Measurements from ENCODE around the gene PRPH.

PRPH gene

DNA sequence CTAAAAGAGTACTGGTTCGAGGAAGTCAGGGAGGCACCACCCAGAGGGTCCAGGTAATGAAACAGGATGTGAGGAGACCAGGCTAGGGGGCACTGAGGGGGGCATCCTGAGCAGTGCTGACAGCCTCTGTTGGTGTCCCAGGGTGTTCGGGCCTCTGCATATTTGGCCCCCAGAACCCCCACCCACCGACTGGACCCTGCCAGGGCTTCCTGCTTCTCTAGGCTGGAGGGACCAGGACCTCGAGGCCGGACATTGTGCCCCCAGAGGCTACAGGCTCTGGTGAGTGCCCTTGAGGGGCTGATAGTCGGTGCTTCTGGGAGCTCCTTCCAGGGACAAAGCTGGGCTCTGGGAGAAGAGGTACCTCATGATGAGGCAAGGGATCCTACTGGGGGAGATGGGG lies 30.7 kb downstream of the PRPH start:
- Histone ChIP-seq H3K79me2 (ENCODE audit: insufficient read depth, low read depth) (peaks cover 12% of the 10 kb centered on the region; the same call in 1 of the 2 replicates), H3K4me2 (no peak overlapping the region), H3K27me3 (ENCODE audit: insufficient read depth, low read depth) (no peaks in the 10 kb centered on the region), H3K9ac (no peak overlapping the region), H3K4me1 (ENCODE audit: low read depth, poor library complexity, severe bottlenecking) (peaks cover 20% of the 10 kb centered on the region), H3K27ac (no peak overlapping the region), H3K36me3 (ENCODE audit: insufficient read depth) (no peaks in the 10 kb centered on the region), H2AFZ (ENCODE audit: low read depth) (no peak overlapping the region), H3K4me3 (IDR thresholded peaks at IDR 0.05; ENCODE audit: insufficient read depth, low read depth, low read length) (no peak overlapping the region), H4K20me1 (ENCODE audit: insufficient read depth) (no peaks in the 10 kb centered on the region)
- TF ChIP-seq, protein P1, sequence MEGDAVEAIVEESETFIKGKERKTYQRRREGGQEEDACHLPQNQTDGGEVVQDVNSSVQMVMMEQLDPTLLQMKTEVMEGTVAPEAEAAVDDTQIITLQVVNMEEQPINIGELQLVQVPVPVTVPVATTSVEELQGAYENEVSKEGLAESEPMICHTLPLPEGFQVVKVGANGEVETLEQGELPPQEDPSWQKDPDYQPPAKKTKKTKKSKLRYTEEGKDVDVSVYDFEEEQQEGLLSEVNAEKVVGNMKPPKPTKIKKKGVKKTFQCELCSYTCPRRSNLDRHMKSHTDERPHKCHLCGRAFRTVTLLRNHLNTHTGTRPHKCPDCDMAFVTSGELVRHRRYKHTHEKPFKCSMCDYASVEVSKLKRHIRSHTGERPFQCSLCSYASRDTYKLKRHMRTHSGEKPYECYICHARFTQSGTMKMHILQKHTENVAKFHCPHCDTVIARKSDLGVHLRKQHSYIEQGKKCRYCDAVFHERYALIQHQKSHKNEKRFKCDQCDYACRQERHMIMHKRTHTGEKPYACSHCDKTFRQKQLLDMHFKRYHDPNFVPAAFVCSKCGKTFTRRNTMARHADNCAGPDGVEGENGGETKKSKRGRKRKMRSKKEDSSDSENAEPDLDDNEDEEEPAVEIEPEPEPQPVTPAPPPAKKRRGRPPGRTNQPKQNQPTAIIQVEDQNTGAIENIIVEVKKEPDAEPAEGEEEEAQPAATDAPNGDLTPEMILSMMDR (conservative IDR thresholded peaks at IDR 0.05; ENCODE audit: low read depth, low read length) = no peak

DNA sequence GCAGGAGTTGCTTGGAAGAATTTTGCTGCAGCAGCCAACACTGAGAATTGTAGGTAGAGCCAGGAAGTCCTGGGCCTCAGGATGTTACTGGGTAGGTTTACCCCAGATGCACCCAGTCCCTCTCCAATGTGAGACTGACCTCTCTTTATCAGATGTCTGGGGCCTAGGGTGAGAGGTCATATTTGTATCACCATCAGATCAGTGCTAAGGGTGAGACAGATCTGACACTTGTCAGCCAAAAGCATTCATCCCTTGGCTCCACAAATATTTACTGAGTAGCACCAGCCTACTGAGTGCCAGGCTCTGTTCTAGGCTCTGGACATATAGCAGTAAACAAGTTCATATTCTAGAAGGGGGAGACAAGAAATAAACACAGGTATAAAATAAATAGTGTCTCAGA lies 32.4 kb downstream of the PRPH start:
- H4K20me1 ChIP-seq (ENCODE audit: insufficient read depth) = no peaks in the 10 kb centered on the region
- H3K4me2 ChIP-seq = no peak overlapping the region
- H2AFZ ChIP-seq (ENCODE audit: low read depth) = no peak overlapping the region
- no peak overlapping the region for H3K4me3 ChIP-seq (IDR thresholded peaks at IDR 0.05; ENCODE audit: insufficient read depth, low read depth, low read length)
- H3K9ac ChIP-seq = no peak overlapping the region
- TF ChIP-seq, protein P1 (conservative IDR thresholded peaks at IDR 0.05; ENCODE audit: low read depth, low read length) = no peak
- H3K27me3 ChIP-seq (ENCODE audit: insufficient read depth, low read depth) = no peaks in the 10 kb centered on the region
- peaks cover 12% of the 10 kb centered on the region; the same call in 1 of the 2 replicates for H3K79me2 ChIP-seq (ENCODE audit: insufficient read depth, low read depth)
- no peaks in the 10 kb centered on the region for H3K36me3 ChIP-seq (ENCODE audit: insufficient read depth)
- peaks cover 12% of the 10 kb centered on the region for H3K4me1 ChIP-seq (ENCODE audit: low read depth, poor library complexity, severe bottlenecking)
- no peak overlapping the region for H3K27ac ChIP-seq

DNA sequence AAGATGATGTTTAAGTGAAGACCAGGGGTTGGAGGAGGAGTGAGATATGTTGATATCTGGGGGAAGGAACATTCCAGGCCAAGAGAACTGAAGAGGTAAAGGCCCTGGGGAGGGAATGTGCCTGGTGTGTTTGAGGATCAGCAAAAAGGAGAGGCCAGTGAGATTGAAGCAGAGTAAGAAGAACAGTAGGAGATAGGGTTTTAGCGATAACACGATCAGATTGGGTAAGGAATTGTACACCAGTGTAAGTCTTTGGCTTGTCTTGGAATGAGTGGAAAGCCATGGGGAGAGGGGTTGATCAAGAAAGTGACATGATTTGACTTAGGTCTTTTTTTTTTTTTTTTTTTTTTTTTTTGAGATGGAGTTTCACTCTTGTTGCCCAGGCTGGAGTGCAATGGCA lies 32.9 kb downstream of the PRPH start:
- H4K20me1 ChIP-seq (ENCODE audit: insufficient read depth) = no peaks in the 10 kb centered on the region
- no peaks in the 10 kb centered on the region for H3K36me3 ChIP-seq (ENCODE audit: insufficient read depth)

DNA sequence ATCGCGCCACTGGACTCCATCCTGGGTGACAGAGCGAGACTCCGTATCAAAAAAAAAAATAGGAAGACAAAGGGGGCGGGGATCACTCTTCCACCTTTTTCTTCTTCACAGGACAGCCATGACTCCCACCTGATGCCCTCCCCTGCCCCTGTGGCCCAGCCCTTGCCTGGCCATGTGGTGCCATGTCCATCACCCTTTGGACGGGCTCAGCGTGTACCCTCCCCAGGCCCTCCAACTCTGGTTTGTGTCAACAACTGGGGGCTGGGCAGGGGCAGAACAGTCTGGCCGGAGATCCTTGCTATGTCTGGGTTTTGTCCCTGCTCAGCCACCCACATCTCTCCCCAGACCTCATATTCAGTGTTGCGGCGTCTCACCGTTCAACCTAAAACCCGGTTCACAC lies 33.9 kb downstream of the PRPH start:
- Histone ChIP-seq H3K4me1 (ENCODE audit: low read depth, poor library complexity, severe bottlenecking) (peaks cover 9% of the 10 kb centered on the region), H3K4me3 (IDR thresholded peaks at IDR 0.05; ENCODE audit: insufficient read depth, low read depth, low read length) (no peak overlapping the region), H3K27ac (no peak overlapping the region), H3K79me2 (ENCODE audit: insufficient read depth, low read depth) (peaks cover 7% of the 10 kb centered on the region; the same call in 1 of the 2 replicates), H3K27me3 (ENCODE audit: insufficient read depth, low read depth) (no peaks in the 10 kb centered on the region), H4K20me1 (ENCODE audit: insufficient read depth) (no peaks in the 10 kb centered on the region), H3K4me2 (no peak overlapping the region), H3K36me3 (ENCODE audit: insufficient read depth) (no peaks in the 10 kb centered on the region), H2AFZ (ENCODE audit: low read depth) (no peak overlapping the region), H3K9ac (no peak overlapping the region)
- TF ChIP-seq, protein P1 (conservative IDR thresholded peaks at IDR 0.05; ENCODE audit: low read depth, low read length) = no peak

More for the DNA sequence above, 32.9 kb downstream of the PRPH start:
- Histone ChIP-seq H3K27me3 (ENCODE audit: insufficient read depth, low read depth) (no peaks in the 10 kb centered on the region), H2AFZ (ENCODE audit: low read depth) (no peak overlapping the region), H3K4me3 (IDR thresholded peaks at IDR 0.05; ENCODE audit: insufficient read depth, low read depth, low read length) (no peak overlapping the region), H3K27ac (no peak overlapping the region), H3K4me1 (ENCODE audit: low read depth, poor library complexity, severe bottlenecking) (peaks cover 10% of the 10 kb centered on the region), H3K79me2 (ENCODE audit: insufficient read depth, low read depth) (peaks cover 12% of the 10 kb centered on the region; the same call in 1 of the 2 replicates), H3K9ac (no peak overlapping the region), H3K4me2 (no peak overlapping the region)
- TF ChIP-seq, protein P1 (conservative IDR thresholded peaks at IDR 0.05; ENCODE audit: low read depth, low read length) = no peak
